Lower lobe of right lung (tissue), 2 donors: Measurements from ENCODE around the gene MYLK2. TPM values are rescaled to one million over a fixed set of nuclear protein-coding genes. Genes with fewer than 3 reads are reported as not detected.

ENCODE experiments used
- ATAC-seq, 2 donors: fragments of 200-7000 bp; cut with Tn5 transposase; one replicate each; pipeline ENCODE4 v1.9.1; 2020 to 2022; ENCODE audit warnings: mild to moderate bottlenecking in 2 of 2, moderate library complexity in 2 of 2
- DNase-seq: peaks from one replicate; pipeline ENCODE4 v3.0.0-alpha.2; 2020
- H3K27ac ChIP-seq: fragments of 200-600 bp; one replicate; pipeline ENCODE4 v1.8.0; 2022
- H3K27me3 ChIP-seq: fragments of 200-600 bp; one replicate; pipeline ENCODE4 v1.8.0; 2022; ENCODE audit warnings: low read depth
- H3K36me3 ChIP-seq: fragments of 200-600 bp; one replicate; pipeline ENCODE4 v1.8.0; 2022; ENCODE audit warnings: mild to moderate bottlenecking
- H3K4me1 ChIP-seq: fragments of 200-600 bp; one replicate; pipeline ENCODE4 v1.8.0; 2022
- H3K4me3 ChIP-seq: fragments of 200-600 bp; one replicate; pipeline ENCODE4 v1.8.0; 2022; ENCODE audit warnings: mild to moderate bottlenecking
- H3K9me3 ChIP-seq: fragments of 200-600 bp; one replicate; pipeline ENCODE4 v1.8.0; 2022
- intact Hi-C: fragments of 100-400 bp; cut with DNase I; formaldehyde crosslinking; loops from one replicate; pipeline ENCODE4 v1.11.0; 2022
- total RNA-seq: library from RNA; stranded (reverse); fragmentation: NEBNext Ultra II Directional; extraction: Animal tissue kit (Norgen Biotek cat#: 25700); gene quantifications from one replicate; pipeline ENCODE4 v1.2.1, GENCODE V29; 2021
- TF ChIP-seq, protein P1 (sequence below): fragments of 200-600 bp; IDR thresholded peaks from one replicate; pipeline ENCODE4 v1.8.0; 2022; ENCODE audit warnings: antibody characterized with exemption, mild to moderate bottlenecking
- donor health status: DM: no; HTN: yes; CAD: no; lungs with severe emphysema.

The MYLK2 gene
- total RNA-seq, 1 donor from 2014 or later = not detected

DNA sequence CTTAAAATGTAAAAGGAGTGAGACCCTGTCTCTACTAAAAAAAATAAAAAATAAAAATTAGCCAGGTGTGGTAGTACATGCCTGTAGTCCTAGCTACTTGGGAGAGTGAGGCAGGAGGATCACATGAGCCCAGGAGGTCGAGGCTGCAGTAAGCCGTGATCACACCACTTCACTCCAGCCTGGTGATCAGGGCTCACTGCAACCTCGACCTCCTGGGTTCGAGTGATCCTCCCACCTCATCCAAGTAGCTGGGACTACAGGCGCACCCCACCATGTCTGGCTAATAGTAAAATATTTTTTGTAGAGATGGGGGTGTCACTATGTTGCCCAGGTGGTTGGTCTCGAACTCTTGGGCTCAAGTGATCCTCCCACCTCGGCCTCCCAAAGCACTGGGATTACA lies 34.3 kb downstream of the MYLK2 start:
- ATAC-seq (no peak), DNase-seq (no peak)
- intact Hi-C loops = loop anchor here (5.0 kb wide), 1 partner anchor 99 kb away; the partner anchor contains the start of gene PDRG1
- Histone ChIP-seq H3K4me1 (no peaks in the 10 kb centered on the region), H3K4me3 (no peak overlapping the region), H3K36me3 (no peaks in the 10 kb centered on the region), H3K9me3 (no peaks in the 10 kb centered on the region), H3K27ac (no peak overlapping the region), H3K27me3 (peaks cover 49% of the 10 kb centered on the region)
- TF ChIP-seq, protein P1, sequence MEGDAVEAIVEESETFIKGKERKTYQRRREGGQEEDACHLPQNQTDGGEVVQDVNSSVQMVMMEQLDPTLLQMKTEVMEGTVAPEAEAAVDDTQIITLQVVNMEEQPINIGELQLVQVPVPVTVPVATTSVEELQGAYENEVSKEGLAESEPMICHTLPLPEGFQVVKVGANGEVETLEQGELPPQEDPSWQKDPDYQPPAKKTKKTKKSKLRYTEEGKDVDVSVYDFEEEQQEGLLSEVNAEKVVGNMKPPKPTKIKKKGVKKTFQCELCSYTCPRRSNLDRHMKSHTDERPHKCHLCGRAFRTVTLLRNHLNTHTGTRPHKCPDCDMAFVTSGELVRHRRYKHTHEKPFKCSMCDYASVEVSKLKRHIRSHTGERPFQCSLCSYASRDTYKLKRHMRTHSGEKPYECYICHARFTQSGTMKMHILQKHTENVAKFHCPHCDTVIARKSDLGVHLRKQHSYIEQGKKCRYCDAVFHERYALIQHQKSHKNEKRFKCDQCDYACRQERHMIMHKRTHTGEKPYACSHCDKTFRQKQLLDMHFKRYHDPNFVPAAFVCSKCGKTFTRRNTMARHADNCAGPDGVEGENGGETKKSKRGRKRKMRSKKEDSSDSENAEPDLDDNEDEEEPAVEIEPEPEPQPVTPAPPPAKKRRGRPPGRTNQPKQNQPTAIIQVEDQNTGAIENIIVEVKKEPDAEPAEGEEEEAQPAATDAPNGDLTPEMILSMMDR = no peak

- no peak for ATAC-seq
- Histone ChIP-seq H3K4me1 (peaks cover 13% of the 10 kb centered on the region), H3K9me3 (no peaks in the 10 kb centered on the region), H3K36me3 (no peaks in the 10 kb centered on the region), H3K27me3 (peaks cover 47% of the 10 kb centered on the region), H3K27ac (no peak overlapping the region), H3K4me3 (no peak overlapping the region)
- intact Hi-C loops = no loop called here
- no peak for DNase-seq
- TF ChIP-seq, protein P1 = no peak
Measured at GRCh38 chr20:31856516-31856915, 37.4 kb downstream of the MYLK2 start.

- no peak overlapping the region for H3K4me3 ChIP-seq
- ATAC-seq = no peak
- intact Hi-C loops = no loop called here
- H3K27ac ChIP-seq = no peak overlapping the region
- peaks cover 13% of the 10 kb centered on the region for H3K4me1 ChIP-seq
- TF ChIP-seq, protein P1 = no peak
- no peaks in the 10 kb centered on the region for H3K36me3 ChIP-seq
- no peak for DNase-seq
- peaks cover 37% of the 10 kb centered on the region for H3K27me3 ChIP-seq
- no peaks in the 10 kb centered on the region for H3K9me3 ChIP-seq
Measured at GRCh38 chr20:31857861-31858759, 39.0 kb downstream of the MYLK2 start.

- TF ChIP-seq, protein P1 = no peak
- DNase-seq (no peak), ATAC-seq (no peak)
- peaks cover 37% of the 10 kb centered on the region for H3K27me3 ChIP-seq
- H3K4me3 ChIP-seq = no peak overlapping the region
- H3K36me3 ChIP-seq = no peaks in the 10 kb centered on the region
- H3K4me1 ChIP-seq = peaks cover 13% of the 10 kb centered on the region
- intact Hi-C loops = no loop called here
- no peaks in the 10 kb centered on the region for H3K9me3 ChIP-seq
- H3K27ac ChIP-seq = no peak overlapping the region
Measured at GRCh38 chr20:31858760-31859083, 39.6 kb downstream of the MYLK2 start.

GRCh38 chr20:31859266-31859997 lies 40.3 kb downstream of the MYLK2 start:
- DNase-seq = no peak
- Histone ChIP-seq H3K4me3 (no peak overlapping the region), H3K9me3 (no peaks in the 10 kb centered on the region), H3K27me3 (peaks cover 34% of the 10 kb centered on the region), H3K36me3 (no peaks in the 10 kb centered on the region), H3K4me1 (peaks cover 13% of the 10 kb centered on the region), H3K27ac (no peak overlapping the region)
- ATAC-seq = no peak
- intact Hi-C loops = no loop called here
- TF ChIP-seq, protein P1 = no peak
